Activated CD4-positive, alpha-beta T cell treated with anti-CD3 and anti-CD28 coated beads, Interleukin-2, amount 50 U/mL, for 24 hours (primary cell): ENCODE data around the gene TMTC2.
"Not testable (repeated sequence)": the region's sequence is repeated elsewhere in the genome, so short reads cannot be mapped to it uniquely, and the experiment has no call there.

Experiments used
- DNase-seq, 2 donors: peaks; one replicate each; pipeline ENCODE4 v3.0.0-alpha.2; 2020; ENCODE audit warnings: low read depth in 1 of 2, low spot score in 1 of 2

TMTC2 gene

GRCh38 chr12:82787016-82787415 lies 100.3 kb downstream of the TMTC2 start:
- DNase-seq: no peak

- DNase-seq: no peak
These were observed 101.9 kb downstream of the TMTC2 start for GRCh38 chr12:82788594-82788993.

GRCh38 chr12:82789674-82790073 lies 103.0 kb downstream of the TMTC2 start:
- no peak for DNase-seq

- DNase-seq: no peak
These were observed 107.1 kb downstream of the TMTC2 start for GRCh38 chr12:82793751-82794281.

- no peak for DNase-seq
These were observed 110.8 kb downstream of the TMTC2 start for GRCh38 chr12:82797480-82797879.

GRCh38 chr12:82800185-82800584 lies 113.5 kb downstream of the TMTC2 start:
- no peak for DNase-seq

GRCh38 chr12:82801951-82802610 lies 115.4 kb downstream of the TMTC2 start:
- DNase-seq: no peak

- no peak for DNase-seq
These were observed 116.5 kb downstream of the TMTC2 start for GRCh38 chr12:82803201-82803600.

- DNase-seq: no peak
These were observed 117.9 kb downstream of the TMTC2 start for GRCh38 chr12:82804601-82805000.

GRCh38 chr12:82805004-82805403 lies 118.3 kb downstream of the TMTC2 start:
- not testable (repeated sequence) for DNase-seq

- DNase-seq: no peak
These were observed 119.2 kb downstream of the TMTC2 start for GRCh38 chr12:82805812-82806497.

- no peak for DNase-seq
These were observed 120.5 kb downstream of the TMTC2 start for GRCh38 chr12:82807132-82807737.

- DNase-seq: no peak
These were observed 123.9 kb downstream of the TMTC2 start for GRCh38 chr12:82810568-82810967.

- DNase-seq: no peak
These were observed 130.7 kb downstream of the TMTC2 start for GRCh38 chr12:82817368-82817767.

- DNase-seq: no peak
These were observed 131.7 kb downstream of the TMTC2 start for GRCh38 chr12:82818271-82819035.

GRCh38 chr12:82826505-82826904 lies 139.8 kb downstream of the TMTC2 start:
- DNase-seq: no peak

GRCh38 chr12:82832096-82832495 lies 145.4 kb downstream of the TMTC2 start:
- no peak for DNase-seq

- DNase-seq: no peak
These were observed 146.3 kb downstream of the TMTC2 start for GRCh38 chr12:82832981-82833380.

- no peak for DNase-seq
These were observed 146.8 kb downstream of the TMTC2 start for GRCh38 chr12:82833481-82833880.

GRCh38 chr12:82835217-82835616 lies 148.5 kb downstream of the TMTC2 start:
- no peak for DNase-seq

GRCh38 chr12:82838131-82838551 lies 151.4 kb downstream of the TMTC2 start:
- DNase-seq: no peak
